Left hindlimb (tissue), 1 donor: ENCODE data around the gene TAF1B.
A peak's percentile ranks its signal among the peaks of the same experiment; 100 is the strongest.

ENCODE experiments used
- DNase-seq: peaks from one replicate; pipeline ENCODE4 v3.0.0-alpha.2; 2018

Gene TAF1B

GRCh38 chr2:9843229-9844035, at the start of gene TAF1B:
Gene TAF1B, plus strand, starts transcription at chr2:9843474. Its CDS starts 68 bp downstream, at chr2:9843542.
- peak; percentile 94 for DNase-seq

GRCh38 chr2:9793918-9794717, 49.2 kb upstream of the TAF1B start:
- no peak for DNase-seq

GRCh38 chr2:9795071-9795470, 48.2 kb upstream of the TAF1B start:
- no peak for DNase-seq

GRCh38 chr2:9796056-9797010, 46.9 kb upstream of the TAF1B start:
- peak; percentile 26 for DNase-seq

GRCh38 chr2:9797086-9797485, 46.2 kb upstream of the TAF1B start:
- peak; percentile 7 for DNase-seq

- peak; percentile 4 for DNase-seq
Measured at GRCh38 chr2:9797681-9798556, 45.4 kb upstream of the TAF1B start.

- no peak for DNase-seq
Measured at GRCh38 chr2:9799011-9799596, 44.2 kb upstream of the TAF1B start.

- DNase-seq = peak; percentile 85
Measured at GRCh38 chr2:9799729-9800632, 43.3 kb upstream of the TAF1B start.

GRCh38 chr2:9800639-9800974, 42.7 kb upstream of the TAF1B start:
- DNase-seq = no peak

GRCh38 chr2:9800975-9801726, 42.1 kb upstream of the TAF1B start:
- DNase-seq = no peak

- DNase-seq = no peak
Measured at GRCh38 chr2:9802576-9802993, 40.7 kb upstream of the TAF1B start.

- DNase-seq = no peak
Measured at GRCh38 chr2:9803023-9803805, 40.1 kb upstream of the TAF1B start.

- no peak for DNase-seq
Measured at GRCh38 chr2:9805435-9806297, 37.6 kb upstream of the TAF1B start.

- no peak for DNase-seq
Measured at GRCh38 chr2:9806298-9806610, 37.0 kb upstream of the TAF1B start.

- DNase-seq = no peak
Measured at GRCh38 chr2:9806656-9807055, 36.6 kb upstream of the TAF1B start.

- DNase-seq = no peak
Measured at GRCh38 chr2:9807056-9807455, 36.2 kb upstream of the TAF1B start.

- DNase-seq = no peak
Measured at GRCh38 chr2:9807555-9808305, 35.5 kb upstream of the TAF1B start.
